B cell (primary cell): ENCODE results near the gene PRKCB. TPM values are rescaled to one million over a fixed set of nuclear protein-coding genes. Genes with fewer than 3 reads are reported as not detected.

Experiments used
- ATAC-seq: fragments of 200-7000 bp; cut with Tn5 transposase; one replicate; pipeline ENCODE4 v1.10.0; 2021; ENCODE audit warnings: low read depth, mild to moderate bottlenecking, moderate number of reproducible peaks, moderate library complexity
- CTCF ChIA-PET: fragments of 350-600 bp; sonication (Branson Sonifier 250); formaldehyde crosslinking; loops from one replicate; lab custom pipeline; 2021; ENCODE audit warnings: antibody characterized with exemption, inconsistent platforms; lab: Charles Lee
- POLR2A ChIA-PET: fragments of 350-600 bp; sonication (Branson Sonifier 250); formaldehyde crosslinking; loops from one replicate; lab custom pipeline; 2021; ENCODE audit warnings: antibody characterized with exemption; lab: Charles Lee
- DNase-seq: peaks from one replicate; pipeline ENCODE4 v3.0.0; 2013
- H2AFZ ChIP-seq: 2 replicates; pipeline ENCODE4 v1.6.1; 2012; ENCODE audit warnings: mild to moderate bottlenecking, low read depth, low read length; ENCODE audit not compliant: insufficient read depth, poor library complexity, severe bottlenecking
- H3K27ac ChIP-seq, 2 donors: 1 replicate in 1 of 2; 2 replicates in 1 of 2; pipeline ENCODE4 v1.5.1; 2012 to 2013; ENCODE audit warnings: low read length in 2 of 2, mild to moderate bottlenecking in 2 of 2, moderate library complexity in 1 of 2
- H3K27me3 ChIP-seq, 4 experiments: fragments of 200-600 bp in 1 of 4; sonication (generic) in 1 of 4; replicated peaks in 1 of 4; 1 replicate in 2 of 4; 2 replicates in 2 of 4; pipeline versions ENCODE4 v1.6.1 to v1.7.0; 2013 to 2016; ENCODE audit warnings: low read length in 3 of 4, mild to moderate bottlenecking in 2 of 4, mixed read lengths in 1 of 4, moderate library complexity in 1 of 4; ENCODE audit not compliant: insufficient read depth in 4 of 4, control insufficient read depth in 3 of 4; ENCODE audit errors: control extremely low read depth in 1 of 4
- H3K36me3 ChIP-seq, 2 experiments: replicated peaks in 1 of 2; 1 replicate in 1 of 2; 2 replicates in 1 of 2; pipeline versions ENCODE4 v1.6.1 to v1.7.1; 2013; ENCODE audit warnings: low read length in 1 of 2; ENCODE audit not compliant: insufficient read depth in 2 of 2, control insufficient read depth in 1 of 2; ENCODE audit errors: control extremely low read depth in 1 of 2, extremely low read depth in 1 of 2
- H3K4me1 ChIP-seq, 2 donors: fragments of 200-600 bp in 1 of 2; sonication (generic) in 1 of 2; 1 replicate in 1 of 2; 2 replicates in 1 of 2; pipeline versions ENCODE4 v1.5.1 to v1.6.1; 2013 to 2017; ENCODE audit warnings: low read length in 2 of 2; ENCODE audit not compliant: control insufficient read depth in 2 of 2, insufficient read depth in 2 of 2
- H3K4me2 ChIP-seq: replicated peaks from 2 replicates; pipeline ENCODE3; 2012; ENCODE audit warnings: mild to moderate bottlenecking, low read depth, low read length; ENCODE audit not compliant: poor library complexity, severe bottlenecking
- H3K4me3 ChIP-seq, 5 experiments: fragments of 200-600 bp in 1 of 5; sonication (generic) in 1 of 5; 1 replicate in 3 of 5; 2 replicates in 2 of 5; pipeline versions ENCODE4 v1.5.1 to v1.7.0; 2011 to 2016; ENCODE audit warnings: low read length in 4 of 5, mild to moderate bottlenecking in 4 of 5, low read depth in 2 of 5, control low read depth in 1 of 5, moderate library complexity in 1 of 5; ENCODE audit not compliant: insufficient read depth in 1 of 5; ENCODE audit errors: control extremely low read depth in 1 of 5, extremely low read depth in 1 of 5
- H3K79me2 ChIP-seq: fragments of 200-600 bp; sonication (generic); one replicate; pipeline ENCODE4 v1.6.0; 2016; ENCODE audit warnings: low read length; ENCODE audit not compliant: control insufficient read depth, insufficient read depth
- H3K9ac ChIP-seq: fragments of 200-600 bp; sonication (generic); 2 replicates; pipeline ENCODE4 v1.6.1; 2017; ENCODE audit warnings: mild to moderate bottlenecking, low read length, moderate library complexity
- H3K9me3 ChIP-seq, 3 donors: one replicate each; pipeline versions ENCODE4 v1.6.1 to v1.7.1; 2013; ENCODE audit warnings: low read length in 2 of 3; ENCODE audit not compliant: control insufficient read depth in 2 of 3, insufficient read depth in 1 of 3; ENCODE audit errors: control extremely low read depth in 1 of 3
- H4K20me1 ChIP-seq: 2 replicates; pipeline ENCODE4 v1.6.0; 2012; ENCODE audit warnings: mild to moderate bottlenecking, low read length; ENCODE audit not compliant: insufficient read depth, control insufficient read depth, poor library complexity, severe bottlenecking
- H3K27ac Mint-ChIP-seq: one replicate; pipeline ENCODE4 v1.8.0; 2021; ENCODE audit warnings: mixed read lengths
- H3K27me3 Mint-ChIP-seq: one replicate; pipeline ENCODE4 v1.8.0; 2021; ENCODE audit warnings: mixed read lengths
- H3K4me1 Mint-ChIP-seq: one replicate; pipeline ENCODE4 v1.8.0; 2021; ENCODE audit warnings: mixed read lengths
- H3K4me3 Mint-ChIP-seq: one replicate; pipeline ENCODE4 v1.8.0; 2021; ENCODE audit warnings: mixed read lengths
- H3K9me3 Mint-ChIP-seq: one replicate; pipeline ENCODE4 v1.8.0; 2022; ENCODE audit warnings: mixed read lengths; ENCODE audit not compliant: insufficient read depth
- CTCF ChIP-seq: fragments of 200-600 bp; IDR thresholded peaks from one replicate; pipeline ENCODE4 v1.8.0; 2022; ENCODE audit warnings: antibody characterized with exemption, mild to moderate bottlenecking
- EZH2 ChIP-seq: IDR thresholded peaks from 2 replicates; pipeline ENCODE4 v1.6.1; 2012; ENCODE audit warnings: borderline replicate concordance, low read depth, mild to moderate bottlenecking, moderate library complexity, low read length; ENCODE audit not compliant: insufficient read depth, poor library complexity, severe bottlenecking
- WGBS: methylation state at CpG from one replicate; pipeline ENCODE4 v1.1.5; 2013; ENCODE audit warnings: missing lambda C conversion rate; ENCODE audit not compliant: insufficient coverage; 5-methylcytosine and 5-hydroxymethylcytosine counted together
- intact Hi-C: fragments of 100-400 bp; cut with micrococcal nuclease; formaldehyde crosslinking; loops from one replicate; pipeline ENCODE4 v1.10.0; 2022
- polyA plus RNA-seq: library from polyadenylated mRNA; depleted of rRNA; stranded (reverse); fragments of >200 nt; gene quantifications from 2 replicates; pipeline ENCODE4 v1.2.3, GENCODE V29; 2012
- total RNA-seq, 2 donors: library from RNA; stranded (reverse); fragments of 120-200 nt in 1 of 2; gene quantifications; 1 replicate in 1 of 2; 2 replicates in 1 of 2; pipeline versions ENCODE4 v1.2.3 to v1.2.4, GENCODE V29; 2013 to 2022

Gene PRKCB
- total and polyA plus RNA-seq, 2 donors (not counting 1 experiment from before 2014, with no cell fraction given): 106 to 373 TPM

GRCh38 chr16:23867566-23867965, 31.8 kb downstream of the PRKCB start:
- TF ChIP-seq EZH2 (no peak), CTCF (no peak)
- H4K20me1 ChIP-seq: peaks cover 64% of the 10 kb centered on the region
- Mint-ChIP-seq H3K27me3 (no peaks in the 10 kb centered on the region), H3K27ac (peak overlapping the region; percentile 69), H3K9me3 (no peaks in the 10 kb centered on the region), H3K4me1 (peaks cover 88% of the 10 kb centered on the region), H3K4me3 (no peak overlapping the region)
- ChIA-PET POLR2A (no interaction called here), CTCF (interaction anchor here (0.7 to 2.4 kb wide), 3 partner anchors 9 to 143 kb away, joined by 3 to 21 read pairs (median 6); no protein-coding TSS in a partner anchor)
- H3K4me2 ChIP-seq: peak overlapping the region; percentile 39
- H3K4me1 ChIP-seq: peaks cover 86 to 90% of the 10 kb centered on the region in 2 donors
- peaks cover 2 to 25% of the 10 kb centered on the region in 2 experiments for H3K36me3 ChIP-seq
- no peak overlapping the region for H3K9ac ChIP-seq
- no peak for ATAC-seq
- no peak for DNase-seq
- intact Hi-C loops: no loop called here
- H3K27me3 ChIP-seq: no peaks in the 10 kb centered on the region
- no peak overlapping the region for H2AFZ ChIP-seq
- no CpG with 5 or more reads among the region's 2 CpGs for WGBS
- H3K4me3 ChIP-seq: no peak overlapping the region
- no peaks in the 10 kb centered on the region for H3K9me3 ChIP-seq
- peak overlapping the region in 1 of 2 donors; percentile 75 for H3K27ac ChIP-seq
- peaks cover 82% of the 10 kb centered on the region for H3K79me2 ChIP-seq

- peaks cover 89% of the 10 kb centered on the region for H3K4me1 Mint-ChIP-seq
- ATAC-seq: no peak
- H3K27me3 Mint-ChIP-seq: no peaks in the 10 kb centered on the region
- Histone ChIP-seq H3K9ac (no peak overlapping the region), H3K27ac (peak overlapping the region in 1 of 2 donors; percentile 75), H3K4me2 (peak overlapping the region; percentile 39), H3K36me3 (peaks cover 2 to 25% of the 10 kb centered on the region in 2 experiments), H3K4me1 (peaks cover 83 to 90% of the 10 kb centered on the region in 2 donors), H3K79me2 (peaks cover 86% of the 10 kb centered on the region), H3K4me3 (no peak overlapping the region), H4K20me1 (peaks cover 65% of the 10 kb centered on the region), H3K9me3 (no peaks in the 10 kb centered on the region), H3K27me3 (no peaks in the 10 kb centered on the region), H2AFZ (no peak overlapping the region)
- 0% methylated on average over 1 of the region's 1 CpG for WGBS
- DNase-seq: no peak
- TF ChIP-seq CTCF (no peak), EZH2 (no peak)
- ChIA-PET CTCF (interaction anchor here (0.7 to 7.6 kb wide), 6 partner anchors 9 to 144 kb away, joined by 3 to 69 read pairs (median 6); no protein-coding TSS in a partner anchor), POLR2A (no interaction called here)
- H3K27ac Mint-ChIP-seq: peak overlapping the region; percentile 69
- intact Hi-C loops: no loop called here
- no peaks in the 10 kb centered on the region for H3K9me3 Mint-ChIP-seq
- H3K4me3 Mint-ChIP-seq: peak overlapping the region; percentile 1
These were observed 32.4 kb downstream of the PRKCB start for GRCh38 chr16:23868136-23868535.
